Tibial nerve (tissue), 4 donors: ENCODE measurements around the gene RRM1.

Experiments used
- CTCF ChIP-seq, 5 experiments: fragments of 200-600 bp in 3 of 5; fragments of 450-650 bp in 2 of 5; sonication (generic) in 3 of 5; IDR thresholded peaks; one replicate each; pipeline ENCODE4 v1.5.1; 2016 to 2019; ENCODE audit warnings: antibody characterized with exemption in 5 of 5, mild to moderate bottlenecking in 3 of 5, moderate library complexity in 2 of 5
- EP300 ChIP-seq, 2 donors: sonication (generic); formaldehyde crosslinking; IDR thresholded peaks; one replicate each; pipeline ENCODE4 v1.6.1; 2017; ENCODE audit warnings: antibody characterized with exemption in 2 of 2, mild to moderate bottlenecking in 1 of 2

- TF ChIP-seq CTCF (IDR thresholded peaks at IDR 0.05) (no peak), EP300 (IDR thresholded peaks at IDR 0.05) (no peak)
Measured at GRCh38 chr11:4105916-4106315, 11.3 kb downstream of the RRM1 start.
